DND-41 (cell line): Measurements from ENCODE around the gene GPR18.
A peak's percentile ranks its signal among the peaks of the same experiment; 100 is the strongest.

Source experiments
- ATAC-seq: fragments of 200-7000 bp; cut with Tn5 transposase; 3 replicates; pipeline ENCODE4 v1.9.1; 2021; ENCODE audit warnings: low read depth; ENCODE audit not compliant: insufficient read depth
- DNase-seq: peaks from one replicate; pipeline ENCODE4 v3.0.0-alpha.2; 2020
- H2AFZ ChIP-seq: 2 replicates; pipeline ENCODE4 v1.6.0; 2012; ENCODE audit warnings: low read depth, low read length
- H3K27ac ChIP-seq: 2 replicates; pipeline ENCODE4 v1.5.1; 2012; ENCODE audit warnings: low read length, inconsistent platforms
- H3K27me3 ChIP-seq: fragments of 200-600 bp; sonication (generic); 2 replicates; pipeline ENCODE4 v1.6.0; 2012; ENCODE audit warnings: low read length, mild to moderate bottlenecking, inconsistent platforms; ENCODE audit not compliant: insufficient read depth, poor library complexity
- H3K36me3 ChIP-seq: 2 replicates; pipeline ENCODE4 v1.5.1; 2012; ENCODE audit warnings: low read length, inconsistent platforms; ENCODE audit not compliant: insufficient read depth
- H3K4me1 ChIP-seq: 2 replicates; pipeline ENCODE4 v1.5.1; 2012; ENCODE audit warnings: mild to moderate bottlenecking, low read length; ENCODE audit not compliant: insufficient read depth
- H3K4me2 ChIP-seq: 2 replicates; pipeline ENCODE4 v1.6.0; 2012; ENCODE audit warnings: mild to moderate bottlenecking, moderate library complexity, low read length, inconsistent platforms; ENCODE audit not compliant: insufficient read depth
- H3K4me3 ChIP-seq, 2 experiments: fragments of 200-600 bp in 1 of 2; shearing (Covaris generic) in 1 of 2; 2 replicates each; pipeline ENCODE4 v1.5.1; 2012 to 2016; ENCODE audit warnings: inconsistent platforms in 2 of 2, low read length in 2 of 2, mild to moderate bottlenecking in 2 of 2, low read depth in 1 of 2, moderate library complexity in 1 of 2
- H3K79me2 ChIP-seq: 2 replicates; pipeline ENCODE4 v1.6.0; 2012; ENCODE audit warnings: low read length, inconsistent platforms; ENCODE audit not compliant: insufficient read depth
- H3K9ac ChIP-seq: 2 replicates; pipeline ENCODE4 v1.6.0; 2012; ENCODE audit warnings: low read depth, mild to moderate bottlenecking, inconsistent platforms, low read length, moderate library complexity
- H3K9me3 ChIP-seq: 2 replicates; pipeline ENCODE4 v1.5.1; 2012; ENCODE audit warnings: low read length, moderate library complexity, mild to moderate bottlenecking, inconsistent platforms; ENCODE audit not compliant: insufficient read depth, severe bottlenecking
- H4K20me1 ChIP-seq: 2 replicates; pipeline ENCODE4 v1.6.0; 2012; ENCODE audit warnings: low read length; ENCODE audit not compliant: insufficient read depth
- CTCF ChIP-seq: IDR thresholded peaks from 2 replicates; pipeline ENCODE4 v1.5.1; 2012; ENCODE audit warnings: borderline replicate concordance, low read length, moderate library complexity, mild to moderate bottlenecking; ENCODE audit not compliant: poor library complexity, severe bottlenecking; ENCODE audit errors: extremely low read depth
- EZH2 ChIP-seq: IDR thresholded peaks from 3 replicates; pipeline ENCODE4 v1.6.1; 2012; ENCODE audit warnings: borderline replicate concordance, low read depth, mild to moderate bottlenecking, moderate library complexity, low read length, inconsistent platforms; ENCODE audit not compliant: severe bottlenecking

GPR18 gene

GRCh38 chr13:99215184-99215830, 42.9 kb downstream of the GPR18 start:
- Histone ChIP-seq H3K4me3 (peak overlapping the region; percentile 10 to 48; a peak in 3 of 4 replicates), H3K27ac (peak overlapping the region; percentile 95), H4K20me1 (peaks cover 11% of the 10 kb centered on the region; the same call in 1 of the 2 replicates), H2AFZ (peak overlapping the region; percentile 72), H3K4me1 (peaks cover 78% of the 10 kb centered on the region), H3K79me2 (peaks cover 99% of the 10 kb centered on the region), H3K4me2 (peak overlapping the region; percentile 80), H3K9ac (peak overlapping the region; percentile 61), H3K9me3 (no peaks in the 10 kb centered on the region), H3K27me3 (no peaks in the 10 kb centered on the region), H3K36me3 (peaks cover 8% of the 10 kb centered on the region)
- DNase-seq (peak; percentile 90), ATAC-seq (peak; percentile 91)
- TF ChIP-seq CTCF (no peak), EZH2 (no peak)

- H3K79me2 ChIP-seq, result peaks cover 99% of the 10 kb centered on the region
- TF ChIP-seq CTCF (no peak), EZH2 (no peak)
These were observed 43.4 kb downstream of the GPR18 start for GRCh38 chr13:99214731-99215130.

GRCh38 chr13:99214232-99214631, 43.9 kb downstream of the GPR18 start:
- ATAC-seq (peak; percentile 39), DNase-seq (peak; percentile 51)
- H3K9ac ChIP-seq, result peak overlapping the region; percentile 61
- peak overlapping the region; percentile 80 for H3K4me2 ChIP-seq
- H3K36me3 ChIP-seq, result peaks cover 8% of the 10 kb centered on the region
- TF ChIP-seq EZH2 (no peak), CTCF (no peak)
- H3K27ac ChIP-seq, result peak overlapping the region; percentile 95
- H3K4me1 ChIP-seq, result peaks cover 68% of the 10 kb centered on the region
- H2AFZ ChIP-seq, result no peak overlapping the region
- peaks cover 99% of the 10 kb centered on the region for H3K79me2 ChIP-seq
- no peaks in the 10 kb centered on the region for H3K27me3 ChIP-seq
- no peak overlapping the region for H3K4me3 ChIP-seq
- no peaks in the 10 kb centered on the region for H3K9me3 ChIP-seq
- peaks cover 14% of the 10 kb centered on the region for H4K20me1 ChIP-seq

More at GRCh38 chr13:99214731-99215130, 43.4 kb downstream of the GPR18 start:
- H3K36me3 ChIP-seq, result peaks cover 8% of the 10 kb centered on the region
- H3K4me3 ChIP-seq, result peak overlapping the region in 1 of 2 experiments; percentile 48; a peak in 1 of 4 replicates
- H3K9ac ChIP-seq, result peak overlapping the region; percentile 61
- H3K27ac ChIP-seq, result peak overlapping the region; percentile 95
- H4K20me1 ChIP-seq, result peaks cover 11% of the 10 kb centered on the region; the same call in 1 of the 2 replicates
- DNase-seq (no peak), ATAC-seq (no peak)
- no peak overlapping the region for H2AFZ ChIP-seq
- H3K27me3 ChIP-seq, result no peaks in the 10 kb centered on the region
- no peaks in the 10 kb centered on the region for H3K9me3 ChIP-seq
- H3K4me1 ChIP-seq, result peaks cover 73% of the 10 kb centered on the region
- peak overlapping the region; percentile 80 for H3K4me2 ChIP-seq
